ENCODE data around the gene ZNF771.

Gene ZNF771

DNA sequence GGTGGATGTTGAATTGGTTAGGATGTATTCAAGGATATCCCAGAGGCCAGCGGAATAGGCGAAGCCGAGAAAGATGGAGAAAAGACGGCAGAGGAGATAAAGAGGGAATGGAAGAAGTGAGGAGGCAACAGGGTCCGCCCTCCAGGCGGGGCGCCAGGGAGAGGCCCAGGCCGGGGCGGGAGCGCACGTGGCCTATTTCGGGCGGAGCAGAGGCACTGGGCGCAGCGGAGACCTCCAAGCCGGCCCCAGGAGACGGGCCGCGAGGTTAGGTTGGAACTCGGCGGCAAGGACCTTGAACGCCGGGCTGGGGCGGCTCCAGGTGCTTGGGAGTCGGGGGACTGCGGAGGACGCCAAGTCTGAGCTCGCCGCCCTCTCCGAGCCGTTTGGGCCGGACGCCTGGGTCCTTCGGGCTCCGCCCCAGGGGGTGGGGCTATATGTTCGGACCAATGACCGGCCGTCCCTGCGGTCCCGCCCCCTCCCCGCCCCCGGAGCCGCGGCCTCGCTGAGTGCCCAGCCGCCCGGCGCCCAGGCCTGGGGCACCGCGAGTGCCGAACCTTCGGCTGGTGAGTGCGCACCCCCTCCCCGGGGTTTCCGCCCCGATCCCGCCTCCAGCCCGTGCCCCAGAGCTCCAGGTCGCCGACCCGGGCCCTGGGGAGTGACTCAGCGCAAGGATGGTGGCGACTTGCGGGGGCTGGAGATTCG lies at the start of gene ZNF771:
TSS of gene ZNF771 (plus strand) at position 505 of the 702 bp plus-strand sequence. CDS start 448 bp downstream, outside the sequence.
- DNase-seq = peak; percentile 97

GRCh38 chr16:30357715-30358576 lies 49.5 kb upstream of the ZNF771 start:
- DNase-seq = no peak

GRCh38 chr16:30358577-30358936 lies 48.8 kb upstream of the ZNF771 start:
- DNase-seq = no peak

GRCh38 chr16:30358990-30359870 lies 48.2 kb upstream of the ZNF771 start:
- no peak for DNase-seq

- DNase-seq = no peak
These were observed 47.6 kb upstream of the ZNF771 start for GRCh38 chr16:30359871-30360170.

DNA sequence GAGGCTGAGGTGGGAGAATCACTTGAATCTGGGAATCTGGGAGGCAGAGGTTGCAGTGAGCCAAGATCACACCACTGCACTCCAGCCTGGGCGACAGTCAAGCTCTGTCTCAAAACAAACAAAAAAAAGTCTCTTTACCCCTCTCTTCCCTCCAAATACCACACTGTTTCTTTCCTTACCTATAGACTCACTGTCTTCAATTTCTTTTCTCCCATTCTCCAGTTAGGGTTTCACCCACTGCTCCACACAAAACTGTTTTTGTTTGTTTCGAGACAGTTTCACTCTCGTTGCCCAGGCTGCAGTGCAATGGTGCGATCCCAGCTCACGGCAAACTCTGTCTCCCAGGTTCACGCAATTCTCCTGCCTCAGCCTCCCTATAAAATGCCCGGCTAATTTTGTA lies 46.2 kb upstream of the ZNF771 start:
- no peak for DNase-seq

- DNase-seq = no peak
These were observed 42.2 kb upstream of the ZNF771 start for GRCh38 chr16:30365200-30365599.

GRCh38 chr16:30366511-30366910 lies 40.9 kb upstream of the ZNF771 start:
- no peak for DNase-seq

DNA sequence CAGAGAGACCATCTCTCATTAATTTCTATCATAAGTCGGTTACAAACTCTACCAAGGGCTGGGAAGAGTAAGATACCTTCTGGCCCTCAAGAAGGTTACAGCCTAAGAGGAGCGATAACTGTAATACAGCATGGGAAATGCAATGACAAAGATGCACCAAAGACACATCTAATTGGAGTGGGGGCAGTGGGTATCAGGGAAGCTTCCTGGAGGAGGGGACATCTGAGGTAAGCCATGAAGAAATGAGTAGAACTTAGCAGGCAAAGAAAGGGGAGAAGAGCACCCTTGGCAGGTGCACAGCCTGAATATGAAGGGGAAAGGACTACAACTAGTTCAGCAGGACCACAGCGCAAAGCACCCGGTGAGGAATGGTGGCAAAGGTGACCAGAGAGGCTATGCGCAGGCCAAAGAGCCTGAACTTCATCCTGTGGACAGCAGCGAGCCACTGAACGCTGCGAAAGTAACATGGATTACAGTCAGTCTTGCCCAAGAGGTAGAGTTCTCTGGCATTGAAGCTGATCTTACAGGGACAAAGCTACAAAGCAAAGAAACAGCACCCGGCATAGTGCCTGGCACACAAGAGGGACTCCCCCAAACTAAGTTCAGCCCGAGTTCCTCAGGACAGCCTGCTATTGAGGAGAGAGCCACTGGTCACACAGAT lies 39.9 kb upstream of the ZNF771 start:
- no peak for DNase-seq

GRCh38 chr16:30368122-30368791 lies 39.1 kb upstream of the ZNF771 start:
- DNase-seq = no peak

- DNase-seq = no peak
These were observed 38.7 kb upstream of the ZNF771 start for GRCh38 chr16:30368792-30369090.

- no peak for DNase-seq
These were observed 38.1 kb upstream of the ZNF771 start for GRCh38 chr16:30369091-30369937.

DNA sequence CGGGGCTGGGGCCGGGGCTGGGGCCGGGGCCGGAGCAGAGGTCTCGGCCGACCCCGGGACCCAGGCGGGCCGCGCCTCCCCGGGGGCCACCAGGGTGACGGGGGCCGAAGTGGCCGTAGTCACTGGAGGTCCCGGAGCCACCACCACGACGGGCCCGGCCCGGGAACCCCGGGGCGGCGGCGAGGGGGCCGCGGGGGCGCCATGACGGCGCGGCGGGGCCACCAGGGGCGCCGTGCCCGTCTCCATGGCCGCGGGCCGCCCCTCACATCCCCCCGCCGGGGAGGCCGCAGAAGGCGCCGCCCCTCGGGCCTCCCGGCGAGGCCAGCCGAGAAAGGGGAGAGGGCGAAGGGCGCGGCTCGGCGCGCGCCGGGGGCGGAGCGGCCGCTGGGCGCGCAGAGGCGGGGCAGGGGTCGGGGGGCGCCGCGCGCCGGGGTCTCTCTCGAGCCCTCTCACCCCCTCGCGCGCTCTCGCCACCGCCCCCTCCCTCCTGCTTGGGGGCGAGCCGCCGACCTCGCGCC lies 37.4 kb upstream of the ZNF771 start:
- DNase-seq = no peak

- DNase-seq = peak; percentile 100
These were observed 36.8 kb upstream of the ZNF771 start, which contains the start of gene TBC1D10B for GRCh38 chr16:30370456-30371247. TSS of gene TBC1D10B (minus strand) at chr16:30370494. CDS start at chr16:30370183, 311 bp downstream.

- no peak for DNase-seq
These were observed 36.1 kb upstream of the ZNF771 start for GRCh38 chr16:30371248-30371816.

DNA sequence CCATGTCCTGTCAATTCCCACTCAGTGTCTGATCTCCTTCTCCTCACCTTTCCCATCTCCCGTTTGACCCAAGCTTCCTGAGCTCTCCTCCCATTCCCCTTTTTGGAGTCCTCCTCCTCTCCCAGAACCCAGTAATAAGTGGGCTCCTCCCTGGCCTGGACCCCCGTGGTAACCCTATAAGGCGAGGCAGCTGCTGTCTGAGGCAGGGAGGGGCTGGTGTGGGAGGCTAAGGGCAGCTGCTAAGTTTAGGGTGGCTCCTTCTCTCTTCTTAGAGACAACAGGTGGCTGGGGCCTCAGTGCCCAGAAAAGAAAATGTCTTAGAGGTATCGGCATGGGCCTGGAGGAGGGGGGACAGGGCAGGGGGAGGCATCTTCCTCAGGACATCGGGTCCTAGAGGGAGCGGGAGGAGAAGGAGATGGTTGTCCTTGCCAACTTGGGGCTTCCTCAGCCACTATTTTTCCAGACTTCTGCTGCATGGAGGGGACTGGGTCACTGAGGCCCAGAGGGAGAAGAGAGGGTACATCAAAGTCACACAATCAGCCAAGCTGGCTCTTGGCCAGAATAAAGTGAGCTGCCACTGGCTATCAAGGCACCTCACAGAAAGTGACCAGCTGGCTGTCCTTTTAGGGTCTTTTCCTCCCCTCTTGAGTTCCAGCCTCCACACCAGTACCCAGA lies 35.2 kb upstream of the ZNF771 start:
- DNase-seq = no peak

- no peak for DNase-seq
These were observed 34.7 kb upstream of the ZNF771 start for GRCh38 chr16:30372725-30373124.

- DNase-seq = no peak
These were observed 32.9 kb upstream of the ZNF771 start, which contains the start of gene MYL11 for GRCh38 chr16:30374538-30374937. TSS of gene MYL11 (plus strand) at chr16:30374802. CDS start at chr16:30374858, 56 bp downstream.

DNA sequence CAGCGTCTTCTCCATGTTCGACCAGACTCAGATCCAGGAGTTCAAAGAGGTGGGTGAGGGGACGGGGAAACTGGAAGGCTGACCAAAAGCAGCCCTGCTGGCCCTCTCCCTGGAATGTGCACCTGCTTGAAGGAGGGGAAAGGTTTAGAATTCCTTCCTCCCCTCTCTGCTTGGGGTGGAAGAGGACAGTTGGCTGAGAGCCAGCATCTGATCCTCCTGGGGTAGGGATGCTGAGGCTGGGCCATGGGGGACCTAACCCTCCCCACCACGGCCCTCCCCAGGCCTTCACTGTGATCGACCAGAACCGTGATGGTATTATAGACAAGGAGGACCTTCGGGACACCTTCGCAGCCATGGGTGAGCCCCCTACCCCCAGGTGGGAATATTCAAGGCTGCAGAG lies 31.5 kb upstream of the ZNF771 start:
- DNase-seq = no peak
